Left cardiac atrium (tissue), 4 donors: ENCODE data around the gene GIMAP8. TPM values are rescaled to one million over a fixed set of nuclear protein-coding genes. Genes with fewer than 3 reads are reported as not detected.

Experiments used
- ATAC-seq, 2 donors: fragments of 200-7000 bp; cut with Tn5 transposase; one replicate each; pipeline ENCODE4 v1.9.1; 2020; ENCODE audit warnings: mild to moderate bottlenecking in 2 of 2, moderate library complexity in 2 of 2
- DNase-seq: peaks from one replicate; pipeline ENCODE4 v3.0.0-alpha.2; 2020
- intact Hi-C, 2 donors: fragments of 100-400 bp; cut with DNase I; formaldehyde crosslinking; loops; one replicate each; pipeline versions ENCODE4 v1.14.1 to v1.15.1; 2022 to 2023
- total RNA-seq, 2 donors: library from RNA; stranded (reverse); fragmentation: NEBNext Ultra II Directional; extraction: Animal tissue kit (Norgen Biotek cat#: 25700); gene quantifications; one replicate each; pipeline ENCODE4 v1.2.1, GENCODE V29; 2021
- donor health status: DM: no; HTN: yes; CAD: no.
- donor health status: DM: no; HTN: yes; CAD: no; lungs with severe emphysema.
- donor health status: DM: yes; HTN: yes; CAD: no.
- donor health status: Dilated cardiomyopathy.

Gene GIMAP8
- total RNA-seq, 2 donors from 2014 or later, result 16.6 to 19.7 TPM

GRCh38 chr7:150431839-150432658 is 18.4 kb upstream of the GIMAP8 start:
- ATAC-seq (no peak), DNase-seq (no peak)
- intact Hi-C loops, result no loop called here

- DNase-seq (no peak), ATAC-seq (peak in 1 of 2 donors; percentile 54)
- intact Hi-C loops, result no loop called here
These were observed 17.2 kb upstream of the GIMAP8 start for GRCh38 chr7:150432915-150433892.

GRCh38 chr7:150434240-150434639 is 16.2 kb upstream of the GIMAP8 start:
- DNase-seq (no peak), ATAC-seq (no peak)
- intact Hi-C loops, result no loop called here

- intact Hi-C loops, result no loop called here
- no peak for DNase-seq
- no peak for ATAC-seq
These were observed 15.4 kb upstream of the GIMAP8 start for GRCh38 chr7:150435047-150435389.

GRCh38 chr7:150435390-150436073 is 14.9 kb upstream of the GIMAP8 start:
- peak; percentile 50 to 52 for ATAC-seq
- intact Hi-C loops, result no loop called here
- no peak for DNase-seq

- ATAC-seq (no peak), DNase-seq (no peak)
- intact Hi-C loops, result no loop called here
These were observed 10.5 kb upstream of the GIMAP8 start for GRCh38 chr7:150439967-150440366.

- ATAC-seq (no peak), DNase-seq (no peak)
- intact Hi-C loops, result no loop called here
These were observed 8.9 kb upstream of the GIMAP8 start for GRCh38 chr7:150441524-150441923.

GRCh38 chr7:150442811-150443210 is 7.6 kb upstream of the GIMAP8 start:
- DNase-seq, result no peak
- ATAC-seq, result no peak

GRCh38 chr7:150443793-150444540 is 6.5 kb upstream of the GIMAP8 start:
- DNase-seq (no peak), ATAC-seq (no peak)
- intact Hi-C loops, result no loop called here

More at GRCh38 chr7:150442811-150443210, 7.6 kb upstream of the GIMAP8 start:
- intact Hi-C loops, result no loop called here

- intact Hi-C loops, result loop anchor here in 1 of 2 donors (5.0 kb wide), 1 partner anchor 142 kb away; no protein-coding TSS in a partner anchor
- ATAC-seq, result no peak
These were observed 5.6 kb upstream of the GIMAP8 start for GRCh38 chr7:150444674-150445365.

GRCh38 chr7:150446288-150446938 is 4.0 kb upstream of the GIMAP8 start:
- DNase-seq (no peak), ATAC-seq (no peak)
- intact Hi-C loops, result loop anchor here in 1 of 2 donors (5.0 kb wide), 1 partner anchor 141 kb away; no protein-coding TSS in a partner anchor

More at GRCh38 chr7:150444674-150445365, 5.6 kb upstream of the GIMAP8 start:
- no peak for DNase-seq

GRCh38 chr7:150447966-150448788 is 2.3 kb upstream of the GIMAP8 start:
- intact Hi-C loops, result loop anchor here in 1 of 2 donors (2.0 to 5.0 kb wide), 2 partner anchors 139 to 309 kb away; no protein-coding TSS in a partner anchor
- DNase-seq (no peak), ATAC-seq (no peak)

- ATAC-seq, result peak; percentile 50 to 64
- DNase-seq, result peak; percentile 86
- intact Hi-C loops, result loop anchor here in 1 of 2 donors (2.0 to 5.0 kb wide), 2 partner anchors 139 to 308 kb away; no protein-coding TSS in a partner anchor
These were observed 1.7 kb upstream of the GIMAP8 start for GRCh38 chr7:150448789-150449147.

- DNase-seq, result no peak
- ATAC-seq, result no peak
- intact Hi-C loops, result loop anchor here in 1 of 2 donors (2.0 to 5.0 kb wide), 2 partner anchors 138 to 307 kb away; no protein-coding TSS in a partner anchor
These were observed 1.1 kb upstream of the GIMAP8 start for GRCh38 chr7:150449206-150449952.

GRCh38 chr7:150451097-150451793 is 815 bp downstream of the GIMAP8 start:
- ATAC-seq (peak; percentile 60 to 74), DNase-seq (peak; percentile 69)
- intact Hi-C loops, result loop anchor here in 1 of 2 donors (2.0 to 10.0 kb wide), 3 partner anchors 64 to 178 kb away; partner anchors contain the start of genes GIMAP4 and GIMAP7
